Fibroblast of lung (primary cell): ENCODE results near the gene SEMA6A. TPM values are rescaled to one million over a fixed set of nuclear protein-coding genes. Genes with fewer than 3 reads are reported as not detected.

Experiments used
- DNase-seq, 2 donors: peaks; one replicate each; pipeline versions ENCODE4 v3.0.0 to v3.0.0-alpha.2; 2010; ENCODE audit warnings: low read depth in 2 of 2
- H2AFZ ChIP-seq: 2 replicates; pipeline ENCODE4 v1.5.1; 2012; ENCODE audit warnings: low read length, control low read depth, inconsistent platforms
- H3K27ac ChIP-seq: 2 replicates; pipeline ENCODE4 v1.5.1; 2011; ENCODE audit warnings: low read length, control low read depth; ENCODE audit not compliant: insufficient read depth
- H3K27me3 ChIP-seq: 2 replicates; pipeline ENCODE4 v1.5.1; 2011; ENCODE audit warnings: mild to moderate bottlenecking, low read length; ENCODE audit not compliant: control insufficient read depth, insufficient read depth
- H3K36me3 ChIP-seq: 2 replicates; pipeline ENCODE4 v1.5.1; 2011; ENCODE audit warnings: low read length; ENCODE audit not compliant: control insufficient read depth, insufficient read depth
- H3K4me1 ChIP-seq: 2 replicates; pipeline ENCODE4 v1.5.1; 2011; ENCODE audit warnings: low read length; ENCODE audit not compliant: control insufficient read depth, insufficient read depth; ENCODE audit errors: extremely low read depth
- H3K4me2 ChIP-seq: 2 replicates; pipeline ENCODE4 v1.5.1; 2011; ENCODE audit warnings: low read length, control low read depth; ENCODE audit not compliant: insufficient read depth; ENCODE audit errors: extremely low read depth
- H3K4me3 ChIP-seq, 4 experiments: fragments of 200-600 bp in 1 of 4; sonication (generic) in 1 of 4; replicated peaks in 1 of 4; 2 replicates each; pipeline ENCODE4 v1.5.1; 2011 to 2016; ENCODE audit warnings: low read length in 4 of 4, low read depth in 3 of 4, mild to moderate bottlenecking in 3 of 4, control low read depth in 2 of 4, inconsistent platforms in 1 of 4, mixed read lengths in 1 of 4; ENCODE audit not compliant: insufficient read depth in 1 of 4; ENCODE audit errors: control extremely low read depth in 1 of 4
- H3K79me2 ChIP-seq: 2 replicates; pipeline ENCODE4 v1.5.1; 2012; ENCODE audit warnings: mild to moderate bottlenecking, low read length, inconsistent platforms; ENCODE audit not compliant: control insufficient read depth, insufficient read depth
- H3K9ac ChIP-seq: 2 replicates; pipeline ENCODE4 v1.5.1; 2011; ENCODE audit warnings: mild to moderate bottlenecking, low read length, control low read depth; ENCODE audit not compliant: insufficient read depth
- H3K9me3 ChIP-seq: 2 replicates; pipeline ENCODE4 v1.5.1; 2012; ENCODE audit warnings: low read depth, low read length; ENCODE audit not compliant: control insufficient read depth, insufficient read depth
- H4K20me1 ChIP-seq: 2 replicates; pipeline ENCODE4 v1.5.1; 2011; ENCODE audit warnings: low read length; ENCODE audit not compliant: control insufficient read depth, insufficient read depth; ENCODE audit errors: extremely low read depth
- EZH2 ChIP-seq: IDR thresholded peaks from 2 replicates; pipeline ENCODE4 v1.5.1; 2012; ENCODE audit warnings: low read length, control low read depth, mild to moderate bottlenecking; ENCODE audit errors: missing control alignments
- polyA plus RNA-seq, 2 donors: library from polyadenylated mRNA; depleted of rRNA in 1 of 2; stranded (reverse) in 1 of 2; unstranded in 1 of 2; fragments of >200 nt; gene quantifications; 2 replicates each; pipeline ENCODE4 v1.2.1, GENCODE V29; 2011 to 2012; ENCODE audit warnings: missing spikeins in 1 of 2
- total RNA-seq: library from RNA; depleted of rRNA; stranded (reverse); fragments of >200 nt; gene quantifications from 2 replicates; pipeline ENCODE4 v1.2.1, GENCODE V29; 2014
- TF ChIP-seq, protein P1 (sequence below), 2 donors: IDR thresholded peaks in 1 of 2; conservative IDR thresholded peaks in 1 of 2; 1 replicate in 1 of 2; 2 replicates in 1 of 2; pipeline ENCODE4 v1.5.1; 2011 to 2012; ENCODE audit warnings: low read length in 2 of 2, control low read depth in 1 of 2, inconsistent platforms in 1 of 2, low read depth in 1 of 2, mild to moderate bottlenecking in 1 of 2

Gene SEMA6A
- total and polyA plus RNA-seq, 2 donors (not counting 1 experiment from before 2014, with no cell fraction given) = 0.17 to 0.22 TPM

DNA sequence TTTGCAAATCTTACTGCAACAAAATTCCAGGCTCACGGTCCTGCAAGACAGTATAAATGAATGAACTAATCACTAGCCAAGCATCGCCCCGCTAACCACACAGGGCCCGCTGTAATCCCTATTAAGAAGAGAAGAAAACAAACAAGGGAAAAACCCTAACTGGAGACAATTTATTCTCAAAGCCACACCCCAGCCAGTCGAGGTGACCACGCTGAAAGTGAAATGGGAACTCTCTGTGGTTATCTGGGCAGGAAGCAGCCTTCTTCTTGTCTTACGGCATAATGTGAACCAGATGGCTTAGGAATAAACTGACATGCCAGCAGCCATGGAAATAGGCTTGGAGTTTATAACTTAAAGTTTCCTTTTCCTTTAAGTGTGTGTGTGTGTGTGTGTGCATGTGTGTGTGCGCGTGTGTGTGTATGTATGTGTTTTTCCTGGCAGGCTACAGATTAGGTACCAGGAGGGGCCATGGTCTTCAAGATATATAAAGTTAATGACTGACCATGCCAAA lies 120.2 kb downstream of the SEMA6A start:
- DNase-seq = peak; percentile 90 to 96
- H2AFZ ChIP-seq = no peak overlapping the region
- no peaks in the 10 kb centered on the region for H3K36me3 ChIP-seq
- H3K4me2 ChIP-seq = peak overlapping the region; percentile 53
- no peaks in the 10 kb centered on the region for H3K9me3 ChIP-seq
- TF ChIP-seq, protein P1, sequence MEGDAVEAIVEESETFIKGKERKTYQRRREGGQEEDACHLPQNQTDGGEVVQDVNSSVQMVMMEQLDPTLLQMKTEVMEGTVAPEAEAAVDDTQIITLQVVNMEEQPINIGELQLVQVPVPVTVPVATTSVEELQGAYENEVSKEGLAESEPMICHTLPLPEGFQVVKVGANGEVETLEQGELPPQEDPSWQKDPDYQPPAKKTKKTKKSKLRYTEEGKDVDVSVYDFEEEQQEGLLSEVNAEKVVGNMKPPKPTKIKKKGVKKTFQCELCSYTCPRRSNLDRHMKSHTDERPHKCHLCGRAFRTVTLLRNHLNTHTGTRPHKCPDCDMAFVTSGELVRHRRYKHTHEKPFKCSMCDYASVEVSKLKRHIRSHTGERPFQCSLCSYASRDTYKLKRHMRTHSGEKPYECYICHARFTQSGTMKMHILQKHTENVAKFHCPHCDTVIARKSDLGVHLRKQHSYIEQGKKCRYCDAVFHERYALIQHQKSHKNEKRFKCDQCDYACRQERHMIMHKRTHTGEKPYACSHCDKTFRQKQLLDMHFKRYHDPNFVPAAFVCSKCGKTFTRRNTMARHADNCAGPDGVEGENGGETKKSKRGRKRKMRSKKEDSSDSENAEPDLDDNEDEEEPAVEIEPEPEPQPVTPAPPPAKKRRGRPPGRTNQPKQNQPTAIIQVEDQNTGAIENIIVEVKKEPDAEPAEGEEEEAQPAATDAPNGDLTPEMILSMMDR (conservative IDR thresholded peaks at IDR 0.05 in 1 of 2, IDR thresholded peaks at IDR 0.05 in 1 of 2; ENCODE audit: low read depth in 1 of 2, low read length in 2 of 2) = no peak
- TF ChIP-seq EZH2 = no peak
- H3K9ac ChIP-seq = no peak overlapping the region
- no peaks in the 10 kb centered on the region for H3K27me3 ChIP-seq
- H4K20me1 ChIP-seq = no peaks in the 10 kb centered on the region
- H3K27ac ChIP-seq = no peak overlapping the region
- peaks cover 3% of the 10 kb centered on the region for H3K4me1 ChIP-seq
- H3K4me3 ChIP-seq = peak overlapping the region in 2 of 4 experiments; percentile 18 to 23
- H3K79me2 ChIP-seq = no peaks in the 10 kb centered on the region

DNA sequence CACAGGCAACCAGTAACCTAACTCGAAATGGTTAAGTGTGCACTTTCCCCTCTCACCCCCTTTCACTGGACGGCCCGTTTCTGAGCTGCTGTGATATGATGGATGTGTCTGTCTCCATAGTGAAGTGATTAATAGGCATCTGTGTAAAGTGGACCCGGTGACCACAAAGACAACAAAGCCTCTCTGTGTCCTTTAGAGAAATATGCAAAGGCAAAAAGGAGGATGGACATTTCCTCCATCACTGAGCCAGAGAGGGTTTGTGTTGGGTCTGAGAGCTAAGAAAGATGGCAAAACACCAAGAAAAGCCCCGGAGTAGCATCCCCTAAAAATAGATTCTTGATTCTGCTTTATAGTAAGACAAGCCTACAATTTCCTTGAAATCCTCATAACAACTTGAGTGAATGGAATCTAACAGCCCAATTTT lies 120.6 kb downstream of the SEMA6A start:
- H3K4me1 ChIP-seq = peaks cover 3% of the 10 kb centered on the region
- H3K36me3 ChIP-seq = no peaks in the 10 kb centered on the region
- TF ChIP-seq, protein P1 (conservative IDR thresholded peaks at IDR 0.05 in 1 of 2, IDR thresholded peaks at IDR 0.05 in 1 of 2; ENCODE audit: low read depth in 1 of 2, low read length in 2 of 2) = no peak
- TF ChIP-seq EZH2 = no peak
- H3K79me2 ChIP-seq = no peaks in the 10 kb centered on the region
- no peak overlapping the region for H2AFZ ChIP-seq
- DNase-seq = peak in 1 of 2 donors; percentile 66
- no peaks in the 10 kb centered on the region for H3K9me3 ChIP-seq
- H3K27me3 ChIP-seq = no peaks in the 10 kb centered on the region
- H3K4me3 ChIP-seq = peak overlapping the region in 2 of 4 experiments; percentile 18 to 23
- H4K20me1 ChIP-seq = no peaks in the 10 kb centered on the region
- H3K9ac ChIP-seq = no peak overlapping the region
- peak overlapping the region; percentile 53 for H3K4me2 ChIP-seq
- H3K27ac ChIP-seq = no peak overlapping the region

DNA sequence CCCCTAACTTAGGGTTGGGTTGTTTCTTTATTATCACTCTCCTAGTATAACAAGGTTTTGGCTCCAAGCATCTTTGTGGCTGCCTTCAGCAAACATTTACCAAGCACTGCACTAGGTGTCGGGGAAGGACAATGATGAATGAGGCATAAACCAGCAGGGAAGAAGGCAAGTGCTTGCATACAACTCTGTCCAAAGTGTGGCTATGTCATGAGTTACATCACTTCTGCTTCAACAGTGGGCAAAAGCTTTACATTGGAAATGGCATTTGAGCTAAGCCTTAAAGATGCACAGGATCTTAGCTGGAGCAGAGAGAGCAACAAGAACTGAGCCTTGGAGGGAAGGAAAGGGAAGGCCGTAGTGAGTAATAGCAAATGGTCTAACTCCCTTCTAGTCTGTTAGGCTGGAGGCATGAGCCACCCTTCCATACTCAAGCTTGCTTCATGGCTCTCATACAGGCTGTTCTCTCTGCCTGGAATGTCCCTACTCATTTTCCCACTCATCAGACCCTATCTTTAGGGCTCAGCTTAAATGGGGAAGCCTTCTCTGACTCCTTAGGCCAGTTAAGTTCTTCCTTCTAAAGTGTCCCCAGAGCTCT lies 121.8 kb downstream of the SEMA6A start:
- H2AFZ ChIP-seq = no peak overlapping the region
- H3K4me3 ChIP-seq = no peak overlapping the region
- no peak for TF ChIP-seq EZH2
- TF ChIP-seq, protein P1 (conservative IDR thresholded peaks at IDR 0.05 in 1 of 2, IDR thresholded peaks at IDR 0.05 in 1 of 2; ENCODE audit: low read depth in 1 of 2, low read length in 2 of 2) = no peak
- peak in 1 of 2 donors; percentile 32 for DNase-seq
- no peaks in the 10 kb centered on the region for H3K9me3 ChIP-seq
- no peak overlapping the region for H3K27ac ChIP-seq
- H3K9ac ChIP-seq = no peak overlapping the region
- H3K27me3 ChIP-seq = no peaks in the 10 kb centered on the region
- no peaks in the 10 kb centered on the region for H3K79me2 ChIP-seq
- peaks cover 3% of the 10 kb centered on the region for H3K4me1 ChIP-seq
- no peaks in the 10 kb centered on the region for H4K20me1 ChIP-seq
- H3K36me3 ChIP-seq = no peaks in the 10 kb centered on the region
- no peak overlapping the region for H3K4me2 ChIP-seq
